HG03175 (cell line): Measurements from ENCODE around the gene SLX9.

Experiments used
- ATAC-seq: cut with Tn5 transposase; IDR thresholded peaks from one replicate; pipeline ENCODE4 v1.9.1; 2021; ENCODE audit warnings: mild to moderate bottlenecking, moderate library complexity; ENCODE audit not compliant: unreplicated experiment

Gene SLX9

DNA sequence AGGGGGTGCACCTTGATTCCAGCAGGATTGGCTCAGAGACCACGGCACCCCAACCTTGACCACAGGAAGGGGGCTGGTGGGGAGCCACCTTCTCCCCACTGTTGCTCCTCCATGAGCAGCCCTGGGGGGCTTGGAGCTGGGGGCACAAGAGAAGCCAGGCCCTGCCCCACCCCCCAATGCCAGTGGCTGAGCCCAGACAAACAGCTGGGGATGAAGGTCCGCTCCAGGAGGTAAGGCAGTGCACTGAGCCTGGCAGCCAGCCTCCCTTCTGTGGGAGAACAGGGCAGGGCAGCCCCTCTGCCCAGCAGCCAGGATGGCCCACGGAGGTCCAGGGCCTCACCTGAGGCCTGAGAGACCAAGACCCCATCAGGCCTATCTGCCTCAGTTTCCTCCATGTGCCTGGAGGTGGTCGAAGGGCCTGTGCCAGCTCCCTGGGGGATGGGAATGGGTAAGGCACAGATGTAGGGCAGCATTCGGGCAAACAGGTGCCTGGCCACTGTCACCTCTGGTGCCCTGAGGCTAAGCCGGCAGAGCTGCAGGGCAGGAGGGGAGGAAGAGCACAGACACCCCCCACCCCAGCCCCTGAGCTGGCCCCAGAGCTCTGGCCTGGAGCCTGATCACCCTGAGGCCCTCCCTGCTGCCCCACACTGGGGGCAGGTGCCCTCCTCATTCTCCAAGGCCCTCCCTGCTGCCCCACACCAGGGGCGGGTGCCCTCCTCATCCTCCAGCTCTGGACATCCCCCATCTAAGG, 26.2 kb upstream of the SLX9 start:
- peak; percentile 16 for ATAC-seq

DNA sequence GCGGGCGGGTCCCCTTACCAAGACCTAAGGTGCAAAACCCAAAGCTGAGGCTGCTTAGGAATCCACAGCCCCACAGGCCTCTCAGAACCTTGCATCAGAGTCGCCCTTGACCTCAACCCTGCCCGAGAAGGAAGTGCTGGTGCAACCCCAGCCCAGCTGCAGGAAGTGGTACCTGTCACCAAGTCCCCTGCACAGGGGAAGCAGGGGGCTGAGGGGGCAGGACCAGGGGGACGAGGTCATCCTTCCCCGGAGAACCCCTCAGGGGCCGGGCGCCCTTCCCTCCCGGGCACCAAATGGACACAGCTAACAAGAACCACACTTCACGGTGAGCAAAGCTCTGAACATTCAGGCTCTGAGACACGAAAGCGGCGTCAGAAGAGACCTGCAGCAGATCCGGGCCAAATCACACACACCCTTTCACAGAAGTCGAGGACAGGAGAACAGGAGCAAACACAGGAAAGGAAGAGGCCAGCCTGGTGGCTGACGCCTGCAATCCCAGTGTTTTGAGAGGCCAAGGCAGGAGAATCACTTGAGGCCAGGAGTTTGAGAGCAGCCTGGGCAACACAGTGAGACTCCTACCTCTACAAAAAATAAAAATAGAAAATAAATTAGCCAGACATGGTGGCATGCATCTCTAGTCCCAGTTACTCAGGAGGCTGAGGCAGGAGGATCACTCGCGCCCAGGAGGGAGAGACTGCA, 25.5 kb upstream of the SLX9 start:
- ATAC-seq: peak; percentile 57

DNA sequence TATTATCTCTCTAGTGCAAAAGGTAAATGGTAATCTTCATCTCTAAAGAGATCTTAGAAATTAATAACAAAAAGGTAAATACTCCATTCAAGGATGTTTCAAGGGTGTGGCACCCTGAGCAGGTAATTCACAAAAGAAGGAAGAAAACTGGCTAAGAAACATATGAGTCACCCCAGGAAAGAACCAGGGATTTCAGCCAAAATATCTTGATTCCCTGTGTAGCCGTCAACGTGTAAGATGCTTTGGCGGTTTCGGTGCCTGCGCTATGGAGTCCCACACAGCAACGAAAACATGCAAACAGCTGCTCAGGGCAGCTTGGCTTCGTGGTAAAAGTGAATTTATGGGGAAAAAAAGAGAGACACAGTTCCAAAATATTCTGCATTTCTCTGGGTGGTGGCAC, 22.9 kb upstream of the SLX9 start:
- ATAC-seq: no peak

DNA sequence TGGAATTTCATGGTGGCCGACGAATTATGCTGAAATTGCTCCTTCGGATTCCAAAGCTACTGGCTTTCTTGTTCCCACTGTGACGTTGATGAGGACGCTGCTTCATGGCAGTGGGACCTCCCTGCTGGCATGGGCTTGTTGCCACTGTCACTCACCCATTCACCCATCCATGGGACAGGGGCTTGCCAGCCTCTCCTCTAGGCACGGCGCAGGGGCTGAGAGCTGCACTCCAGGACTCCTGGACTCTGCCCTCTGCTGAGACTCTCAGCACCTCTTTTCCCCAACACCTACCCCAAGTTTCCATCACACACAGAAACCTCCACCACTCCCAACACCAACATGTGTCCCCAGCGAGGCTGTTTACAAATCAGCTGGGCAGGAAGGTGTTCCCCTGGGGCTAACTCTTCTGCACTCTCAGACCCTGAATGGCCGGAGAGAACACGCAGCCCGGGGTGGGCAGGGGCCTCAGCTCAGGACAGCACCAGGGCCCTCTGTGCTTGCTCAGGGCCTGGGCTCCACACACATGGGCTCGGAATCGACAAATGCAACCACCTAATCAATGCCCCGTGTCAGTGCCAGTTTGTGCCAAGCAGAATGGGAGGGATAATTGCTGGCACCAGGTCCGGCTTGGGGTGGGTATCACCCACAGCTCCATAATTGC, 22.3 kb upstream of the SLX9 start:
- no peak for ATAC-seq

DNA sequence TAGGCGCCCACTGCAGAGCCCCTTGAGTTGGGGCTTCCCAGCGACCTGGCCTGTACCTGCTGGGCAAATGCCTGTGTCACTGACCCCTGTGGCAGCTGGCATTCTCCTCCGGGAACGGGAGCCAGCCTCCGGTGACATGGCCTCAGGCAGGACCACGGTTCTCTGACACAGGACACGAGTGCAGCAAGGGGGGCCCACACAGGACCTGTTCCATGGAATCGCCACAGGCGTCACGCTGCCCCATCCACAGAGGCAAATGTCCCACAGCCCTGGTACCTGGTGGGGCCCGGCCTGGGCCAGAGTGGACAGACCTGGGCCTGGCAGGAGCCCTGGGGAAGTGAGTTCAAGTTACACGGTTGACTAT, 21.7 kb upstream of the SLX9 start:
- no peak for ATAC-seq

DNA sequence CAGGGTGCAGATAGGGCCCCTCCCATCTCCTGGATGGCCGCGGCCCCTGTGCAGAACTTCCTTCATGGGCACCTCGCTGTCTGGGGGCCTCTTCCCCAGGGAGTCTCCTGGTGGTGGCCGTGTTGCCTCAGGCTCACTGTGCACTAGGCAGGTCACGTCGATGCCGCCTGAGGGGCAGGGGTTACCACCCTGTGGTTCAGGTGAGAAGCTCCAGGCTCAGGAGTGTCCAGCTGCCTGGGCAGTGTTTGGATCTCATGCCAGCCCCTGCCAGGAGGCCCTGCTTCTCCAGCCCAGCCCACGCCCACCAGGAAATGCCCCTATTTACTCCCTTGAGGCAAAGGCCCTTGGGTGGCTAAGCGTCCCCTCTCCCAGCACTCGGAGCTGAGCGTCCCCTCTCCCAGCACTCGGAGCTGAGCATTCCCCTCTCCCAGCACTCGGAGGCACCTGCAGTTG, 21.2 kb upstream of the SLX9 start:
- no peak for ATAC-seq

DNA sequence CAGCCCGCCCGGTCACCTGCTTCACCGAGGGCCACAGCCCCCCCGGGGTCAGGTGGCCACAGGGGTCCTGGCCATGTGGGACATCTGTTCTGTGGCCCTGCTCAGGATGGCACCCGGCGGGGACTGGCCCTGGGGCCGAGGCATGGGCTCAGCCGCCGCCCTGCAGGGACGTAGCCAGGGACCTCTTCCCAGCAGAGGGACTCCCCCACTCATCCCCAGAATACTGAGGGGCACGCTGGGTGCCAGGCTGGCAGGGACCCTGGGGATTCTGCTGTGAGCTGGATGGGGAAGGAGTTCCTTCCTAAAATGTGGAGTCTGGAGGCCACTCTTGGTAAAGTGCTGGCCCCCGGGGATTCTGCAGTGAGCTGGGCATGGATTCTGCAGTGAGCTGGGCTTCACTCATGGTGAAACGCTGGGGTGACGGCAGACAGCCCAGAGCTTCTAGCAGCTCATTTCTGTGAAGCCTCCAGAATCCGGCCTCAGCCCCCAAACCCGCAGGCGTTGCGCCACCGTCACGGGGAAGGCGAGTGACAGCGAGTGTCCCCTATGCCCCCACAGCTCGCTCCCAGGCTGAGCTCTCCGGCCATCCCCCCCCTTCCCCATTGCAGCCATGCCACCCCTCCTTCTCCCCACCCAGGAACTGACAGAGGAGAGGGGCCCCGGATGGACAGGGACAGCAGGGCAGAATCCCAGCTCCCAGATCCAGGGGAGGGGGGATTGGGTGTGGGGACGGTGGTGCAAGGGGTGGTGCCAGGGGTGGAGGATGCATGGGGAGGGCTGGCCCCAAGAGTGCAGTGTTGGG, 20.5 kb upstream of the SLX9 start:
- no peak for ATAC-seq

DNA sequence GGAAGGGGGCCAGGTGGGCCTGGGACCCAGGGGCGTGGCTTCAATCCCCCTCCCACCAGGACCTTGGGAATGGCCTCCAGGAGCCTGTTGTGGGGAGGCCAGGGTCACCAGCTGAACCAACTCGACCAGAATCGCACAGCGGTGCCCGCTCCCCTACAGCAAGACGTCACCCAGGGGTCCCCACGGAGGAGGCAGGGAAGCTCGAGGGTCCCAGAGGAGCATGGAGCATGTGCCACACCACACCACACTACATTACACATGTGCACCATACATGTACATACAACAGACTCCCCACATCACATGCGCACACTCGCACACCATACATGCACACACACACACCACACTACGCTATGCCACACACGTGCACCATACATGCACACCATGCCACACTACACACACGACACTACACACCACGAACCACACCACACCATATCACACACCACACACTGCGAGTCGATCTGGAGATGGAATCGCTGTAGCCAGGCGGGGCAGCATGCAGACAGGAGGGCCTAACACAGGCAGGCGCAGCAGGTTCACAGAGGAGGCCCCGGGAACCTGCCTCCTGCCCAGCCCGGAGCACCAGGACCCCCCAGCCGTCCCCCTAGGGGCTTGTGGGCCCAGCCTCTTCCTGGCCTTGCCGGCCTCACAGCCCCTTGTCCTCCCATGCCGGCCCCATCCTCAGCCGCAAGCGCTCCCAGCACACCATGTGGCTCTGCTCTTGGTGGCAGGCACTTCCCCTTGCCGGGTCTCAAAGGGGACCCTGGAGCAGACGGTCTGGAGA, 19.7 kb upstream of the SLX9 start:
- peak; percentile 7 for ATAC-seq

DNA sequence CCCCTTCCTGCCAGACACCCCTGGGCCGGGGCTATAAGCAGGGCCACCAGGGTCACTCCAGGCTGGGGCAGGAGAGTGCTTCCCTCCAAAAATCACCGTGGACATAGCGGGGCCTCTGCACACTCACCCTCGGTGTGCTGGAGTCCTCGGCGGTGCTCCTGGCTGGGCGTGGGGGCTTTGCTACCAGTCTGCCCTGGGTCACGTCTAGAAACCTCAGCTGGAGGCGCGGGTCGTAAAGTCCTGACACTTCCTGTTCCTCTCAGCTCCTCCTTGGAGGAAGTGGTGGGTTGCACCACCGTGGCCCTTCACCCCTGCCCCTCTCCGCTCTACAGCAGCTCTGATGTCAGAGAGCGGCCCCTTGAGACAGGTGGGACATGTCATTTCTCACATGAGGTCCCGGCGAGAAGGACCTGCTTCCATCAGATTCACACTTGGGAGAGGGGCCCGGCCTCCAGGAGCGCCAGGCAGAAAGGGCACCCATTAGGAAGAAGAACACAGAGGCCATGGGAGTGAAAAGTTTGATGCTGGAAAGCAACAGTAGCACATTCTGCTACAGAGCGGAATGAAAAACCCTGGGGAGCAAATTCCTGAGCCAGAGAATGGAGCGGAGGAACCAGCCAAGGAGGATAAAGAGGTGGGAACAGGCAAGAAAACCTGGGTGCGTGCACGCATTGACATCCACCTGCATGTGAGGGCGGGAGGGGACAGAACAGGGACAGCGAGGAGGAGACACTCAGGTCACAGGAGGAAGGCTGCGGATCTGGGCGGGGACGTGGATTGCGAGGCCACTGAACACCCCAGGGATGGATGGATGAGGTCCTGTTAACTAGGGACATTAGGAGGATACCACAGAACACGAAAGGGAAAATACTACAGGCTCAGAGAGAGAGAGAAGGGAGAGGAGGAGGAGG, 18.9 kb upstream of the SLX9 start, which contains the start of gene ITGB2:
Gene ITGB2 (minus strand): TSS at position 206 of the 911 bp plus-strand sequence. CDS start 10,117 bp downstream, outside the sequence.
- ATAC-seq: peak; percentile 60

DNA sequence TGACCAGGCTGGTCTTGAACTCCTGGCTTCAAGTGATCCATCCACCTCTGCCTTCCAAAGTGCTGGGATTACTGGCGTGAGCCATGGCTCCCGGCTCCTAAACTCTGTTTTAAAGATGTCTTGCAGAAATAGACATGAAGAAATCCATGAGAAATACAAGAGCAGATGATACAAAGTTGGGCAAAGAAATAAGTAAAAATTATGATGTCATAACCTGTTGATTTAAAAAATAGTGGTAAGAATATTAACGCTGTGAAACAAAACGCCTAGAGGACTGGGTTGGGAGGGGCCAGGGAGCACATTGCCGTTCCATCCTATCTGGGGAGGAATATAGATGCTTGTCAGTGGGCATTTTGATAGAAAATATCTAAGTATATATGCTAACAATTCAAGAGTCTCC, 17.9 kb upstream of the SLX9 start:
- ATAC-seq: no peak

DNA sequence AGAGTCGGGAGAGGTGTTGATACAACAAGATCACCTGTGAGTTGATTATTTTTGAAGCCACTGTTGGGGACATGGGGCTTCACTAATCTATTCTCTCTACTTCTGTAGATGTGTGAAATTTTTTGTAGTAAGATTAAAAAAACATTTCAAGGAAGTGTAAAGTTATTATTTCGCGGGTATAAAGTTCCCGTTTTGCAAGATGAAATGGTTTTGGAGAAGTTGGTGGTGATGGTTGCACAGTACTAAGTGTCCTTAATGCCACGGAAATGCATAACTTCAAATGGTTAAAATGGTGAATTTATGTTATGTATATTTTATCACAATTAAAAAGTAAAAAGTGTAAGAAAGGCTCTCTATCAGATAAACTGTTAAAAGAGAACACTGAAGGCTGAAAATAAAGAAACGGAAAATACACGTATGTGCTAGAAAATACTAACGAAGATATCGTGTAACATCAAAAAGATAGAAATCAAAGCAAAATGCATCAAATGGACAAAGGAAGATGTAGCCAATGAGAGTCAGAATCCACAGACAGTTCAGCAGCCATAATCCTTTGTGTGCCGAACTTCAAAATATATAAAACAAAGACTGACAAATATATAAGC, 16.2 kb upstream of the SLX9 start:
- no peak for ATAC-seq

DNA sequence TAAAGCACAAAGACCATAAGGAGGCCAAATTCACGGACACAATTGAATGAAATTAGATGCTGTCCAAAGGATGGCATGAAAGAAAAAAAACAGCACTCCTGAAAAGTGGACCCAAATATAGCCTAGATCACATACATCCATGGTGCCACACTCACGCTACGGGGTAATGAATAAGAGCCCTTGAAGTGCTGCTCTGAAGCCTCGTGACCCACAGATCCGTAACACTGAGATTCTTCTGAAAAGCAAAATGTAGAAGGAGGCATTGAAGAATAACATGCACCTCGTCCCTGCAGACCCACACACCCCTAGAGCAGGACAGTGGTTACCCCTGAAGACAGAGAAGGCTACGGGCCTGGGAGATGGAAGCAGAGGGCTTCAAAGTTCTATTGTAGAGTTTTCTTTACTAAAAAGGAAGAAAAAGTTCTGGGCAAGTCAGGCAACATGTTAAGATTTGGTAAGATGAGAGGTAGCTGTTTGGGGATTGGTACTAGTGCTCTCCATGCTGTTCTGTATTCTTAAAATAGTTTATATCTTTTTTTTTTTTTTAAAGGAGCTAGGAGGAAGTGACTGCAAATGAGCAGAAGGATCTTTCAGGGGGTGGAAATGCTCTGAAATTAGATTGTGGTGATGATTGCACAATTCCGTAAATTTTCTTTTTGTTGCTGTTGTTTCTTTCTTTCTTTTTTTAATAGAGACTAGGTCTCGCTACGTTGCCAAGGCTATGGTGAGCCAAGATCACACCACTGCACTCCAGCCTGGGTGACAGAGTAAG, 15.0 kb upstream of the SLX9 start:
- no peak for ATAC-seq

DNA sequence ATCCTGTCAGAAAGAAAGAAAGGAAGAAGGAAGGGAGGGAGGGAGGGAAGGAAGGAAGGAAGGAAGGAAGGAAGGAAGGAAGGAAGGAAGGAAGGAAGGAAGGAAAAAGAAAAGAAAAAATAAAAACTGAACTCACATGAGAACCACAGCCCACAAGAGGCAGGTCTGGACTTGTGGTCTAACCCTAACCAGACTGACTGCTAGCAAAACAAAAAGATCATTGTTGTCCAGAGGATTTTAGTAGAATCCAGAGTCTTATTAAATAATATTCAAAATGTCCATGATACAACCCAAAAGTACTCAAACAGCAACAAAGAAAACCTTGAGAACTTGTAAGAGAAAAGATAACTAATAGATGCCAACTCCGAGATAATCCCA, 14.5 kb upstream of the SLX9 start:
- no peak for ATAC-seq

DNA sequence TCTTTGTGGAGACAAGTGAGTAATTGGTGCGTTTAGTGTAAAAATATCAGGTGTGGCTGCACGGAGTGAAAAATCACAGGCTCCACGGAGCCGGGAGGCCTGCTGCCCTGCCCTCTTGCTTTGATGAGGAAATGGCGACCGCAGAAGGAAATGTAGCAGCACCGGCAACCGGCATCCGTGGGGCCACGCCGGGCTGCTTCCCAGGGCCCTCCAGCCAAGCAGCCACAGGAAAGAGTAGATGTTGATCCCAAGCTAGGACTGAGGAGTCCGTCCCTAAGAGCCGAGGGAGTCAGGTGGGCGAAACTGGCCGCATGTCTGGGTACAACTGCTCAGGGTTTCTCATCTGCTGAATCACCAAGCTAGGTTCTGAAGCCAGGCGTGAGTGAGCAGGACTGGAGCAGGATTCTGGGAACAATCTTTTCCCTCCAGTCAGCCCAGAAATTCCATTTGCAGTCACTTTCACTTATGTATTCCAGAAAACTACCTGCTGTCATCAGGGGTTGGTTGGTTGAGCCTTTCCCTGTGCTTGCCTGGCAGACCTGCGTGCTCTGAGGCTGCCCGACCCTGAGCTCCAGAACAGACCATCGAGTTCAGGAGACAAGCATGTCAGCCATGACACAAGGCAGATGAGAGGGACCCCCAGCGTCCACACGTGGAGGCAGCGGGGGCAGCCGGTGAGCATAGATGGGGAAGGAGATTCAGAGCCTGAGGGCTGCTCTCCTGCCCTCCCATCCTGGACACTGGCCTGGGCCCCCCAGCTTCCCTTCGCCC, 13.3 kb upstream of the SLX9 start:
- no peak for ATAC-seq

DNA sequence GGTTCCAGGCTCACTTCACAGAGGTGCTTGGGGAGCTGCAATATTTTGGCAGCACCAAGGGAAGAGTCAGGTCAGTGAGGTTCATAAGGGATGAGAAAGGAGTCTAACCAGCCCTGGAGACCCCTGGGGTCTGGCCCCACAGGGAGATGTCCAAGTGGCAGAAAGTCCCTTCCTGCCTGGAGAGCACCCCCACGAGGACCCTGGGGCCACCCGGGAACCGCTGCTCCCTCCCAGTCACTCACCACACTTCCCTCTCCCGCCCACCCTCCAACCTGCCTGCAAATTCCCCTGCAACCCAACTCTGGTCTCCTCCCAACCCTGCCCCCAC, 12.6 kb upstream of the SLX9 start:
- ATAC-seq: no peak

DNA sequence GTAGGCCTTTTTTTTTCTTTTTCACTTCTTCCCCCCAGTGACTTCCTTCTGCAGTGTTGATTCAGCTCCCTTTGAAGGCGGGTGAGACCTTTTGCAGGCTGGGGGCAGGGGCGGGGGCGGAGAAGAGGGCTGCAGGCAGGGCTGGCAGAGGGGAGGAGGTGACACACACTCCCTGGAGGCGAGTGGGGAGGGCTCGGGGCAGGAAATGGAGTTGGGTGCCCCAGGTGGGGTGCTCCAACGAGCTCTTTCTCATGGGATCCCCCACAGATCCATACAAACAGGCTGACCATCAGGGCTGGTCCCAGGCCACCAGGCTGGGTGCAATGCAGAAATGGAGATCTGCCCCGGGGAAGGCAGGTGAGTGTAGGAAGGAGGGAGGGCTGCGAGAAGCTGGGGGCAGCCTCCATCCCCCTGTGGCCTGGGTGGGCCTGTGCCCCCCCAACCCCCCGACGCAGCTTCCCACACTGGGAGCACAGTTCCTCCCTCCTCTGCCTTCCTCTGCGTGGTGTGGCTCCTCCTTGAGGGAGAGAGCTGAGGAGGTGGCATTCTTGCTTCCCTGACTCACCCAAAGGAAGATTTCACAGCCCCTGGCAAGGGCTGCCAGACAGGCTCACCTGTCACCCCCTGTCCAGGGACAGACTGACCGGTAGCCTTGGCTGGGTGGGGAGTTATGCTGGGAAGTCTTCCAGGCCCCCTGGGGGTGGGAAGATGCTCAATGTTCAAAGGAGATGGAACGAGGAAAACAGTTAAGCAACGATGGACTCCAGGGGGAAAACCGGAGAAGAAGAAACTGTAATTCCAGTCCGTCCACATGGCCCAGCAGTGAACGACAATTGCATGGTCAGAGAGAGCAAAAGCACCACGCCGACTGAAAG, 12.0 kb upstream of the SLX9 start:
- ATAC-seq: peak; percentile 33
